Activated CD8-positive, alpha-beta T cell treated with anti-CD3 and anti-CD28 coated beads for 36 hours (primary cell): Measurements from ENCODE around the gene OR52N1. TPM values are rescaled to one million over a fixed set of nuclear protein-coding genes. Genes with fewer than 3 reads are reported as not detected.
A peak's percentile ranks its signal among the peaks of the same experiment; 100 is the strongest.

ENCODE experiments used
- ATAC-seq: fragments of 200-7000 bp; cut with Tn5 transposase; one replicate; pipeline ENCODE4 v1.10.0; 2021; ENCODE audit warnings: mild to moderate bottlenecking, moderate library complexity
- CTCF ChIA-PET: fragments of 350-600 bp; sonication (Branson Sonifier 250); formaldehyde crosslinking; loops from one replicate; lab custom pipeline; 2021; ENCODE audit warnings: antibody characterized with exemption; lab: Charles Lee
- POLR2A ChIA-PET: fragments of 350-600 bp; sonication (Branson Sonifier 250); formaldehyde crosslinking; loops from one replicate; lab custom pipeline; 2021; ENCODE audit warnings: antibody characterized with exemption; lab: Charles Lee
- DNase-seq: peaks from one replicate; pipeline ENCODE4 v3.0.0-alpha.2; 2020
- H3K27ac Mint-ChIP-seq: one replicate; pipeline ENCODE4 v1.8.0; 2021; ENCODE audit warnings: mild to moderate bottlenecking, mixed read lengths
- H3K27me3 Mint-ChIP-seq: one replicate; pipeline ENCODE4 v1.8.0; 2021; ENCODE audit warnings: mixed read lengths
- H3K36me3 Mint-ChIP-seq: one replicate; pipeline ENCODE4 v1.8.0; 2021; ENCODE audit warnings: low read depth, mixed read lengths
- H3K4me1 Mint-ChIP-seq: one replicate; pipeline ENCODE4 v1.8.0; 2021; ENCODE audit warnings: low read depth, mixed read lengths
- H3K4me3 Mint-ChIP-seq: one replicate; pipeline ENCODE4 v1.8.0; 2021; ENCODE audit warnings: mild to moderate bottlenecking, moderate library complexity, mixed read lengths
- H3K9me3 Mint-ChIP-seq: one replicate; pipeline ENCODE4 v1.8.0; 2021; ENCODE audit warnings: mixed read lengths
- CTCF ChIP-seq: fragments of 200-600 bp; IDR thresholded peaks from one replicate; pipeline ENCODE4 v1.8.0; 2022; ENCODE audit warnings: antibody characterized with exemption, mild to moderate bottlenecking
- intact Hi-C: fragments of 100-400 bp; cut with micrococcal nuclease; formaldehyde crosslinking; loops from one replicate; pipeline ENCODE4 v1.10.0; 2022
- total RNA-seq, 2 experiments: library from RNA; stranded (reverse); gene quantifications; one replicate each; pipeline ENCODE4 v1.2.3, GENCODE V29; 2021

OR52N1 gene
- total RNA-seq, 2 experiments from 2014 or later, result not detected

GRCh38 chr11:5818245-5818886, 27.3 kb upstream of the OR52N1 start:
- Mint-ChIP-seq H3K27ac (peak overlapping the region; percentile 55), H3K4me3 (peak overlapping the region; percentile 48), H3K27me3 (no peaks in the 10 kb centered on the region), H3K4me1 (peaks cover 10% of the 10 kb centered on the region), H3K9me3 (no peaks in the 10 kb centered on the region), H3K36me3 (no peaks in the 10 kb centered on the region)
- DNase-seq, result no peak
- CTCF ChIA-PET, result interaction anchor here (1.0 kb wide), 1 partner anchor 9 kb away, joined by 3 read pairs; no protein-coding TSS in a partner anchor
- no peak for TF ChIP-seq CTCF
- POLR2A ChIA-PET, result no interaction called here
- no peak for ATAC-seq
- intact Hi-C loops, result no loop called here

GRCh38 chr11:5815534-5815933, 24.5 kb upstream of the OR52N1 start:
- no peak for TF ChIP-seq CTCF
- DNase-seq, result no peak
- no peaks in the 10 kb centered on the region for H3K9me3 Mint-ChIP-seq
- H3K27ac Mint-ChIP-seq, result no peak overlapping the region
- peaks cover 10% of the 10 kb centered on the region for H3K4me1 Mint-ChIP-seq
- no peaks in the 10 kb centered on the region for H3K27me3 Mint-ChIP-seq
- no peak for ATAC-seq
- no peaks in the 10 kb centered on the region for H3K36me3 Mint-ChIP-seq
- H3K4me3 Mint-ChIP-seq, result no peak overlapping the region
- CTCF ChIA-PET, result interaction anchor here (0.9 kb wide), 1 partner anchor 75 kb away, joined by 3 read pairs; no protein-coding TSS in a partner anchor
- intact Hi-C loops, result no loop called here
- POLR2A ChIA-PET, result no interaction called here

GRCh38 chr11:5809905-5810795, 19.1 kb upstream of the OR52N1 start:
- Mint-ChIP-seq H3K27ac (no peak overlapping the region), H3K36me3 (no peaks in the 10 kb centered on the region), H3K27me3 (peaks cover 13% of the 10 kb centered on the region), H3K4me1 (peaks cover 6% of the 10 kb centered on the region), H3K4me3 (no peak overlapping the region), H3K9me3 (no peaks in the 10 kb centered on the region)
- ATAC-seq (no peak), DNase-seq (no peak)
- intact Hi-C loops, result loop anchor here (5.0 to 10.0 kb wide), 2 partner anchors 118 to 685 kb away; no protein-coding TSS in a partner anchor
- no peak for TF ChIP-seq CTCF
- ChIA-PET CTCF (interaction anchor here (0.9 to 2.0 kb wide), 8 partner anchors 9 to 1174 kb away, joined by 3 to 13 read pairs (median 4); partner anchors contain the start of genes OR51D1, TRIM22 and TRIM5), POLR2A (interaction anchor here (0.6 kb wide), 1 partner anchor 139 kb away, joined by 3 read pairs; no protein-coding TSS in a partner anchor)

- Mint-ChIP-seq H3K9me3 (peaks cover 4% of the 10 kb centered on the region), H3K27ac (peak overlapping the region; percentile 57), H3K4me3 (peak overlapping the region; percentile 85), H3K27me3 (peaks cover 15% of the 10 kb centered on the region), H3K4me1 (peaks cover 6% of the 10 kb centered on the region), H3K36me3 (no peaks in the 10 kb centered on the region)
- ChIA-PET POLR2A (interaction anchor here (0.6 kb wide), 1 partner anchor 336 kb away, joined by 3 read pairs; no protein-coding TSS in a partner anchor), CTCF (interaction anchor here (0.9 to 2.0 kb wide), 8 partner anchors 10 to 1173 kb away, joined by 3 to 13 read pairs (median 4); partner anchors contain the start of genes OR51D1, TRIM22 and TRIM5)
- intact Hi-C loops, result loop anchor here (5.0 to 10.0 kb wide), 2 partner anchors 117 to 684 kb away; no protein-coding TSS in a partner anchor
- DNase-seq, result peak; percentile 3
- TF ChIP-seq CTCF, result no peak
- ATAC-seq, result peak; percentile 34
Observed at GRCh38 chr11:5809122-5809519, 18.1 kb upstream of the OR52N1 start.
